Ovary (tissue), 3 donors: ENCODE results near the gene SLC12A2.

Source experiments
- CTCF ChIP-seq, 3 donors: fragments of 450-650 bp in 2 of 3; fragments of 200-600 bp in 1 of 3; IDR thresholded peaks; one replicate each; pipeline versions ENCODE4 v1.5.1 to v1.8.0; 2016 to 2022; ENCODE audit warnings: antibody characterized with exemption in 3 of 3, mild to moderate bottlenecking in 1 of 3
- EP300 ChIP-seq: sonication (generic); formaldehyde crosslinking; IDR thresholded peaks from one replicate; pipeline ENCODE4 v1.6.1; 2017; ENCODE audit warnings: antibody characterized with exemption
- POLR2A ChIP-seq: fragments of 450-650 bp; IDR thresholded peaks from one replicate; pipeline ENCODE4 v1.6.1; 2017; ENCODE audit warnings: antibody characterized with exemption, mild to moderate bottlenecking, moderate library complexity
- donor health status: DM: no; HTN: no; CAD: no.

GRCh38 chr5:128097224-128097623, 13.7 kb downstream of the SLC12A2 start:
- TF ChIP-seq CTCF (IDR thresholded peaks at IDR 0.05) (no peak), POLR2A (no peak), EP300 (no peak)
